Endothelial cell of umbilical vein (primary cell): ENCODE measurements around the gene DRC1. TPM values are rescaled to one million over a fixed set of nuclear protein-coding genes. Genes with fewer than 3 reads are reported as not detected.

Experiments
- BruUV-seq: library from RNA; stranded (reverse); fragments of 400-500 nt; replicated peaks from 2 replicates; lab custom pipeline; 2021; lab: Mats Ljungman, UMichigan
- CTCF ChIA-PET: fragments of 300-600, 350-600 bp; sonication (Branson Sonifier 250); formaldehyde crosslinking; loops from one replicate; lab custom pipeline; 2021; ENCODE audit warnings: antibody characterized with exemption, inconsistent platforms; lab: Charles Lee
- POLR2A ChIA-PET: fragments of 300-600, 350-600 bp; sonication (Branson Sonifier 250); formaldehyde crosslinking; loops from one replicate; lab custom pipeline; 2021; ENCODE audit warnings: antibody characterized with exemption, inconsistent platforms; lab: Charles Lee
- DNase-seq: peaks from one replicate; pipeline ENCODE4 v3.0.0-alpha.2; 2011; ENCODE audit warnings: low read depth, low spot score
- FAIRE-seq: peaks from 2 replicates; lab custom pipeline; 2011; peaks lifted over from hg19 to GRCh38; lab: Jason Lieb, UNC
- H2AFZ ChIP-seq: 2 replicates; pipeline ENCODE4 v1.6.0; 2012; ENCODE audit warnings: low read depth, low read length, control low read depth, inconsistent platforms
- H3K27ac ChIP-seq: 2 replicates; pipeline ENCODE4 v1.5.1; 2011; ENCODE audit warnings: low read depth, mild to moderate bottlenecking, control low read depth, low read length, moderate library complexity; ENCODE audit not compliant: insufficient read depth
- H3K27me3 ChIP-seq, 2 experiments: 2 replicates each; pipeline versions ENCODE4 v1.6.0 to v1.6.1; 2011; ENCODE audit warnings: low read length in 2 of 2, mixed read lengths in 1 of 2; ENCODE audit not compliant: control insufficient read depth in 2 of 2, insufficient read depth in 2 of 2
- H3K36me3 ChIP-seq, 2 experiments: 2 replicates in 1 of 2; 3 replicates in 1 of 2; pipeline ENCODE4 v1.5.1; 2011; ENCODE audit warnings: low read length in 2 of 2, mild to moderate bottlenecking in 1 of 2, moderate library complexity in 1 of 2; ENCODE audit not compliant: control insufficient read depth in 2 of 2, insufficient read depth in 2 of 2; ENCODE audit errors: extremely low read depth in 1 of 2
- H3K4me1 ChIP-seq: 3 replicates; pipeline ENCODE4 v1.5.1; 2011; ENCODE audit warnings: mild to moderate bottlenecking, low read length; ENCODE audit not compliant: control insufficient read depth, insufficient read depth; ENCODE audit errors: extremely low read depth
- H3K4me2 ChIP-seq: 2 replicates; pipeline ENCODE4 v1.6.1; 2011; ENCODE audit warnings: low read length, control low read depth, mixed read lengths; ENCODE audit not compliant: insufficient read depth
- H3K4me3 ChIP-seq, 3 experiments: fragments of 200-600 bp in 1 of 3; sonication (generic), shearing (Covaris generic) in 1 of 3; replicated peaks in 1 of 3; 2 replicates each; pipeline ENCODE4 v1.5.1; 2011 to 2016; ENCODE audit warnings: control low read depth in 3 of 3, low read length in 3 of 3, mild to moderate bottlenecking in 2 of 3, inconsistent platforms in 1 of 3, low read depth in 1 of 3, moderate library complexity in 1 of 3; ENCODE audit not compliant: insufficient read depth in 1 of 3
- H3K79me2 ChIP-seq: 2 replicates; pipeline ENCODE4 v1.6.0; 2012; ENCODE audit warnings: low read length, inconsistent platforms; ENCODE audit not compliant: control insufficient read depth, insufficient read depth
- H3K9ac ChIP-seq: replicated peaks from 2 replicates; pipeline ENCODE3; 2011; ENCODE audit warnings: low read length, control low read depth; ENCODE audit not compliant: insufficient read depth; ENCODE audit errors: extremely low read depth
- H3K9me1 ChIP-seq: replicated peaks from 3 replicates; pipeline ENCODE4 v1.6.0; 2011; ENCODE audit warnings: mild to moderate bottlenecking, low read length; ENCODE audit not compliant: control insufficient read depth, insufficient read depth; ENCODE audit errors: extremely low read depth
- H3K9me3 ChIP-seq: replicated peaks from 2 replicates; pipeline ENCODE4 v1.5.1; 2012; ENCODE audit warnings: low read length, inconsistent platforms; ENCODE audit not compliant: control insufficient read depth, insufficient read depth
- H4K20me1 ChIP-seq: replicated peaks from 2 replicates; pipeline ENCODE3; 2011; ENCODE audit warnings: mild to moderate bottlenecking, low read length; ENCODE audit not compliant: control insufficient read depth, insufficient read depth; ENCODE audit errors: extremely low read depth
- CTCF ChIP-seq, 2 donors: IDR thresholded peaks; 1 replicate in 1 of 2; 2 replicates in 1 of 2; pipeline ENCODE4 v1.5.1; 2011; ENCODE audit warnings: low read length in 2 of 2, mild to moderate bottlenecking in 2 of 2, moderate library complexity in 2 of 2, control low read depth in 1 of 2, inconsistent platforms in 1 of 2, low read depth in 1 of 2; ENCODE audit not compliant: insufficient read depth in 1 of 2; ENCODE audit errors: extremely low read depth in 1 of 2
- EZH2 ChIP-seq: IDR thresholded peaks from 2 replicates; pipeline ENCODE4 v1.6.1; 2012; ENCODE audit warnings: borderline replicate concordance, low read depth, mild to moderate bottlenecking, moderate library complexity, low read length, inconsistent platforms; ENCODE audit not compliant: severe bottlenecking
- FOS ChIP-seq: IDR thresholded peaks from 2 replicates; pipeline ENCODE4 v1.6.1; 2011; ENCODE audit warnings: mild to moderate bottlenecking, low read length, moderate library complexity, borderline replicate concordance; ENCODE audit not compliant: insufficient read depth
- GATA2 ChIP-seq: IDR thresholded peaks from 2 replicates; pipeline ENCODE4 v1.7.0; 2011; ENCODE audit warnings: low read depth, mild to moderate bottlenecking, moderate library complexity, mixed read lengths, low read length; ENCODE audit not compliant: insufficient read length, insufficient read depth
- JUN ChIP-seq: IDR thresholded peaks from 2 replicates; pipeline ENCODE4 v1.6.1; 2011; ENCODE audit warnings: borderline replicate concordance, low read depth; ENCODE audit not compliant: insufficient read length, insufficient read depth
- MYC ChIP-seq: IDR thresholded peaks from one replicate; pipeline ENCODE4 v1.6.1; 2011; ENCODE audit warnings: mild to moderate bottlenecking, low read depth, low read length
- POLR2AphosphoS5 ChIP-seq: IDR thresholded peaks from 2 replicates; pipeline ENCODE4 v1.6.1; 2012; ENCODE audit warnings: low read depth, mild to moderate bottlenecking, control low read depth, low read length, moderate library complexity; ENCODE audit not compliant: insufficient read depth
- dilution Hi-C: fragments of 300-500 bp; cut with MboI; formaldehyde crosslinking; loops from one replicate; pipeline ENCODE4 v1.15.0; 2019; ENCODE audit warnings: low sequenced_read_pairs; ENCODE audit not compliant: extremely low pct_ligation_motif_present
- intact Hi-C: fragments of 100-400 bp; cut with micrococcal nuclease; formaldehyde crosslinking; loops from one replicate; pipeline ENCODE4 v1.10.0; 2022
- polyA plus RNA-seq, 4 experiments: library from polyadenylated mRNA; depleted of rRNA in 3 of 4; stranded (reverse) in 3 of 4; unstranded in 1 of 4; fragments of >200 nt; gene quantifications; 2 replicates each; pipeline versions ENCODE4 v1.2.1 to v1.2.3, GENCODE V29; 2011 to 2012; ENCODE audit warnings: missing spikeins in 1 of 4
- total RNA-seq: library from RNA; stranded (reverse); gene quantifications from 2 replicates; pipeline ENCODE4 v1.2.3, GENCODE V29; 2021

Gene DRC1
- total and polyA plus RNA-seq, 2 donors (not counting 3 experiments of a cell fraction or from before 2014, with no cell fraction given) = 0.44 TPM; not detected in 1

GRCh38 chr2:26364669-26365068 lies 37.1 kb upstream of the DRC1 start:
- no peaks in the 10 kb centered on the region for H4K20me1 ChIP-seq
- H3K4me3 ChIP-seq = no peak overlapping the region
- H3K4me2 ChIP-seq = no peak overlapping the region
- no peak overlapping the region for H2AFZ ChIP-seq
- intact Hi-C loops = no loop called here
- H3K36me3 ChIP-seq = peaks cover 0 to 2% of the 10 kb centered on the region in 2 experiments
- H3K4me1 ChIP-seq = no peaks in the 10 kb centered on the region
- H3K9me3 ChIP-seq = no peaks in the 10 kb centered on the region
- no peak for TF ChIP-seq MYC
- TF ChIP-seq GATA2 = no peak
- TF ChIP-seq FOS = no peak
- TF ChIP-seq CTCF (IDR thresholded peaks at IDR 0.05; ENCODE audit: extremely low read depth in 1 of 2, insufficient read depth in 1 of 2, low read depth in 1 of 2, low read length in 2 of 2) = no peak
- TF ChIP-seq POLR2AphosphoS5 = no peak
- TF ChIP-seq EZH2 = no peak
- TF ChIP-seq JUN = no peak
- H3K9ac ChIP-seq = no peak overlapping the region
- CTCF ChIA-PET = no interaction called here
- FAIRE-seq = peak; percentile 42
- no peak for DNase-seq
- H3K27me3 ChIP-seq = no peaks in the 10 kb centered on the region
- POLR2A ChIA-PET = no interaction called here
- H3K9me1 ChIP-seq = no peaks in the 10 kb centered on the region
- dilution Hi-C loops = no loop called here
- no TSS peak for BruUV-seq
- H3K27ac ChIP-seq = no peak overlapping the region
- peaks cover 37% of the 10 kb centered on the region for H3K79me2 ChIP-seq
